Ectodermal cell (in vitro differentiated cells): ENCODE data around the gene OTUD5.
A peak's percentile ranks its signal among the peaks of the same experiment; 100 is the strongest.

Experiments
- H3K27ac ChIP-seq: 2 replicates; pipeline ENCODE4 v1.7.0; 2013; ENCODE audit warnings: mild to moderate bottlenecking, low read depth, low read length; ENCODE audit not compliant: insufficient read depth, poor library complexity, severe bottlenecking
- H3K27me3 ChIP-seq: 2 replicates; pipeline ENCODE4 v1.7.0; 2013; ENCODE audit warnings: mild to moderate bottlenecking, low read length; ENCODE audit not compliant: insufficient read depth, control insufficient read depth, poor library complexity, severe bottlenecking
- H3K36me3 ChIP-seq: one replicate; pipeline ENCODE4 v1.7.0; 2013; ENCODE audit warnings: low read length; ENCODE audit not compliant: control insufficient read depth, insufficient read depth
- H3K4me1 ChIP-seq: one replicate; pipeline ENCODE4 v1.7.0; 2013; ENCODE audit warnings: low read length; ENCODE audit not compliant: control insufficient read depth, insufficient read depth
- H3K4me3 ChIP-seq: 2 replicates; pipeline ENCODE4 v1.7.0; 2013; ENCODE audit warnings: low read depth, low read length, control low read depth; ENCODE audit not compliant: insufficient read depth
- H3K9me3 ChIP-seq: 2 replicates; pipeline ENCODE4 v1.7.0; 2013; ENCODE audit warnings: mild to moderate bottlenecking, low read length, moderate library complexity; ENCODE audit not compliant: control insufficient read depth
- WGBS, 2 experiments: methylation state at CpG; one replicate each; pipeline ENCODE4 v1.1.7; 2013; ENCODE audit warnings: missing lambda C conversion rate in 2 of 2; 5-methylcytosine and 5-hydroxymethylcytosine counted together

The OTUD5 gene

DNA sequence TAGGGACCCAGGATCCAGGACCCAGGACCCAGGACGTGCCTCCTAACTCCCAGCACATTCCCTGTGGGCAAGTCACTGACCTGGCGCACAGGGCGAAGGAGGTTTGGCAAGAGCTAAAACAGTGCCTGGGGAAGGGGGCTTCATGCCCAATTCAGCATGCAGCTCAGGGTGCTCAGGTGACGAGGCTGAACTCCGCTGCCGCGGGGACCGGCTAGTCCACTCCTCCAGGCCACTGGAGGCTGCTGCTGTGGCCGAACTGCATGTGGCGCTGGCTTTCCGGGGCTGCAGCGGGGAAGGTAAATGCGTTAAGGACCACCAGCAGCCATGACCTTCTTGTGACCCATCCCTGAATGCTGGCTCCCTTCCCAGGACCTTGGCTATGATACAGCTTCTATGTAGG, 33.6 kb downstream of the OTUD5 start:
- Histone ChIP-seq H3K27ac (no peak overlapping the region), H3K27me3 (no peaks in the 10 kb centered on the region), H3K9me3 (no peaks in the 10 kb centered on the region), H3K4me1 (peaks cover 5% of the 10 kb centered on the region), H3K4me3 (no peak overlapping the region), H3K36me3 (no peaks in the 10 kb centered on the region)
- WGBS, 2 experiments = 96 to 97% methylated on average over 13 of the region's 13 CpGs

DNA sequence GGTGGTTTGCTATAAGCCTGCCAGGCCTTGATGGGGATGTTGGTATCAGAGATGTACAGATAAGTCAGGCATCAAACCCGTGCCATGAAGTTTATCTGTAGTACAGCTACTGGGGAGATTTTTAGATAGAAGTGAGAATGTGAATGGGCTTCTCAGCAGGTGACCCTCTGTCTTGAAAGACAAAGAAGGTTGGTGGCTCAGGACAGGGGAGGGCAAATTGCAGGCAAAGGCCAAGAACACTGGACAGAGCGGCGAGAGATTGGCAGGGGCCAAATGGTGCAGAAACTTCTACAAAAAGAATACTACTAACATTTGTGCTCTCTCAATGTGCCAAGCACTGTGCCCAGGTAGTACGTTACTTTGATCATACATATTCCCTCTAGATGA, 36.7 kb downstream of the OTUD5 start:
- Histone ChIP-seq H3K9me3 (no peaks in the 10 kb centered on the region), H3K27ac (no peak overlapping the region), H3K4me3 (no peak overlapping the region), H3K36me3 (no peaks in the 10 kb centered on the region), H3K4me1 (no peaks in the 10 kb centered on the region), H3K27me3 (no peaks in the 10 kb centered on the region)
- 60 to 61% methylated on average over 4 of the region's 4 CpGs for WGBS, 2 experiments

- no peaks in the 10 kb centered on the region for H3K36me3 ChIP-seq
- no peak overlapping the region for H3K27ac ChIP-seq
- H3K27me3 ChIP-seq = no peaks in the 10 kb centered on the region
- WGBS, 2 experiments = 67 to 68% methylated on average over 8 of the region's 8 CpGs
- H3K9me3 ChIP-seq = no peaks in the 10 kb centered on the region
- no peaks in the 10 kb centered on the region for H3K4me1 ChIP-seq
- H3K4me3 ChIP-seq = no peak overlapping the region
These were observed 37.3 kb downstream of the OTUD5 start for GRCh38 chrX:48919947-48920717.

DNA sequence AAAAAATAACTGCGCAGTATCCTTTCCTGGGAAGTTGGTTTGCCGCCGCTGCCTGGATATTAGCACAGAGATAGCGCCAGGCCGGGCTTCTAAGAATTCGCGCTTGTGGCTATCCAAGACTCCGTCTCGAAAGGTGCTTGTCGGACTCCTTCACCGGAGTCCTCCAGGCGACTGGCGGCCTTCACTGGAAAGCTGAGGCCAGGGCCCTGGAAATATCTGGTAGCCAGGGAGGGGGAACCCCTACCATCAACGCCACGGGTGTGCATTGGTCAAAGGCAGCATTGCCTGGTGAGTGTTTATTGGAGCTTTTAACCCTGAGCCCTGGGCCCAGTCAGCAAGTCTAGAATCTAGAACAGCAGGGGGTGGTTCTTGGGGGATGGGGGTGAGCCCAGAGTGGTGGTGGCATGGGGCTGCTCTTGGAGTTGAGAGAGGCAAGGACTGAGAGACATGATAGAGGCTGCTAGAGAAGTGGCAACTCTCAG, 38.0 kb downstream of the OTUD5 start:
- WGBS, 2 experiments = 2% methylated on average over 15 of the region's 15 CpGs
- Histone ChIP-seq H3K9me3 (no peaks in the 10 kb centered on the region), H3K4me1 (no peaks in the 10 kb centered on the region)

DNA sequence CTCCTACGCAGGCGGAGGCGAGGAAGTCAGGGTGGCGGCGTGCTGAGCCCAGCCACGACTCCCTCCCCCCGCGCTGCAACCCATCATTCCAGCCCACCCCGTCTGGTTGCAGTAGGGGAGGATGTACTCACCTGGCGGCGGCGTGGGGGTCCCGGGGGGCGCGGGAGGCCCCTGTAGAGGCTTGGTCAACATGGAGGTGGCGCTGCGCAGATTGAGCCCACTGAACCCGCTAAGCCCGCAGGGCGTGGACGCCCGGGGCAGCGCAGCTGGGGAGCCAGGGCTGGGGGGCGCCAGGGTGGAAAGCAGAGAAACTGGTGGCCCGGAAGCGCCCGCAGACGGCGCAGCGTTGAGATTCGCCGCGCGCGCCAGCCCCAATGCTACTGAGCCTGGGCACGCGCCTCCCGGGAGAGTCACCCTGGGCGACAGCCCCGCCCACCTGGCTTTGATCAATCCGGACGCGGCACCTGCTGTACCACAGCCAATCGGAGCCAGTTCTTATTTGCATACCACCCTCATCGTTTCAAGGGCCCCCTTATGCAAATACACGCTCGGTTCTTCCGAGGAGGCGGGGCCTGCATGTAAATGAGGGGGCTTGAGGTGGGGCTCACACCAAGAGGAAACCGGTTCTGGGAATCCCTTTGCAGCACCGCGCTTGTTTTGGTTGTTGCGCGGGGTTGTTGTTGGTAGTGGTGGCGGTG, 38.6 kb downstream of the OTUD5 start, which contains the start of gene PIM2:
PIM2 (minus strand) TSS at position 382 of the 698 bp plus-strand sequence; CDS start at position 192, 190 bp downstream.
- peak within 1 kb of the TSS; percentile 56 for H3K4me3 ChIP-seq
- no peaks in the 10 kb centered on the region for H3K27me3 ChIP-seq
- peak within 1 kb of the TSS; percentile 86 for H3K27ac ChIP-seq
- WGBS, 2 experiments = 0% methylated on average over 51 to 55 of the region's 55 CpGs
- H3K4me1 ChIP-seq = no peaks in the 10 kb centered on the region
- H3K36me3 ChIP-seq = no peaks in the 10 kb centered on the region
- no peaks in the 10 kb centered on the region for H3K9me3 ChIP-seq

More for the DNA sequence above, 38.0 kb downstream of the OTUD5 start:
- Histone ChIP-seq H3K36me3 (no peaks in the 10 kb centered on the region), H3K27me3 (no peaks in the 10 kb centered on the region), H3K4me3 (peak overlapping the region; percentile 31), H3K27ac (peak overlapping the region; percentile 86)

- no peaks in the 10 kb centered on the region for H3K4me1 ChIP-seq
- H3K27ac ChIP-seq = no peak overlapping the region
- H3K9me3 ChIP-seq = no peaks in the 10 kb centered on the region
These were observed 39.1 kb downstream of the OTUD5 start for GRCh38 chrX:48918301-48918642.

GRCh38 chrX:48917139-48918001, 40.0 kb downstream of the OTUD5 start:
- H3K27ac ChIP-seq = no peak overlapping the region
- peak overlapping the region; percentile 56 for H3K4me3 ChIP-seq
- H3K4me1 ChIP-seq = no peaks in the 10 kb centered on the region

More at GRCh38 chrX:48918301-48918642, 39.1 kb downstream of the OTUD5 start:
- Histone ChIP-seq H3K4me3 (peak overlapping the region; percentile 56), H3K36me3 (no peaks in the 10 kb centered on the region), H3K27me3 (no peaks in the 10 kb centered on the region)
- 0 to 1% methylated on average over 21 to 22 of the region's 23 CpGs for WGBS, 2 experiments

GRCh38 chrX:48914593-48915493, 42.6 kb downstream of the OTUD5 start:
- 93 to 95% methylated on average over 11 to 13 of the region's 13 CpGs for WGBS, 2 experiments
- H3K27me3 ChIP-seq = no peaks in the 10 kb centered on the region
- H3K4me1 ChIP-seq = no peaks in the 10 kb centered on the region
- no peak overlapping the region for H3K27ac ChIP-seq
- H3K9me3 ChIP-seq = no peaks in the 10 kb centered on the region
- H3K4me3 ChIP-seq = no peak overlapping the region
- H3K36me3 ChIP-seq = no peaks in the 10 kb centered on the region

More at GRCh38 chrX:48917139-48918001, 40.0 kb downstream of the OTUD5 start:
- Histone ChIP-seq H3K36me3 (no peaks in the 10 kb centered on the region), H3K9me3 (no peaks in the 10 kb centered on the region), H3K27me3 (no peaks in the 10 kb centered on the region)
- WGBS, 2 experiments = 1 to 2% methylated on average over 26 to 27 of the region's 27 CpGs

- H3K9me3 ChIP-seq = no peaks in the 10 kb centered on the region
- H3K36me3 ChIP-seq = peaks cover 4% of the 10 kb centered on the region
- H3K27ac ChIP-seq = no peak overlapping the region
- H3K27me3 ChIP-seq = no peaks in the 10 kb centered on the region
- WGBS, 2 experiments = 89 to 90% methylated on average over 4 to 5 of the region's 5 CpGs
- H3K4me3 ChIP-seq = no peak overlapping the region
- no peaks in the 10 kb centered on the region for H3K4me1 ChIP-seq
These were observed 43.6 kb downstream of the OTUD5 start for GRCh38 chrX:48913605-48914366.
